Tibial nerve (tissue), 4 donors: ENCODE measurements around the gene PROB1. TPM values are rescaled to one million over a fixed set of nuclear protein-coding genes. Genes with fewer than 3 reads are reported as not detected.
"Not testable (repeated sequence)": the region's sequence is repeated elsewhere in the genome, so short reads cannot be mapped to it uniquely, and the experiment has no call there.

ENCODE experiments used
- DNase-seq, 2 donors: peaks; one replicate each; pipeline ENCODE4 v3.0.0-alpha.2; 2019; ENCODE audit warnings: low spot score in 2 of 2
- H3K27ac ChIP-seq, 4 donors: fragments of 200-600 bp; sonication (generic) in 3 of 4; one replicate each; pipeline ENCODE4 v1.5.1; 2017 to 2019; ENCODE audit warnings: mild to moderate bottlenecking in 1 of 4
- H3K27me3 ChIP-seq, 2 donors: fragments of 200-600 bp; sonication (generic) in 1 of 2; one replicate each; pipeline versions ENCODE4 v1.5.1 to v1.6.0; 2017 to 2019
- H3K36me3 ChIP-seq, 3 donors: fragments of 200-600 bp; sonication (generic); one replicate each; pipeline ENCODE4 v1.5.1; 2018 to 2019
- H3K4me1 ChIP-seq, 4 donors: fragments of 200-600 bp; sonication (generic) in 3 of 4; one replicate each; pipeline ENCODE4 v1.5.1; 2017 to 2019
- H3K4me3 ChIP-seq, 4 donors: fragments of 200-600 bp; sonication (generic) in 3 of 4; one replicate each; pipeline ENCODE4 v1.5.1; 2017 to 2019; ENCODE audit warnings: mild to moderate bottlenecking in 1 of 4, moderate library complexity in 1 of 4
- H3K9me3 ChIP-seq, 4 donors: fragments of 200-600 bp; sonication (generic) in 3 of 4; one replicate each; pipeline ENCODE4 v1.5.1; 2017 to 2019
- CTCF ChIP-seq, 5 experiments: fragments of 200-600 bp in 3 of 5; fragments of 450-650 bp in 2 of 5; sonication (generic) in 3 of 5; IDR thresholded peaks; one replicate each; pipeline ENCODE4 v1.5.1; 2016 to 2019; ENCODE audit warnings: antibody characterized with exemption in 5 of 5, mild to moderate bottlenecking in 3 of 5, moderate library complexity in 2 of 5
- EP300 ChIP-seq, 2 donors: sonication (generic); formaldehyde crosslinking; IDR thresholded peaks; one replicate each; pipeline ENCODE4 v1.6.1; 2017; ENCODE audit warnings: antibody characterized with exemption in 2 of 2, mild to moderate bottlenecking in 1 of 2
- POLR2A ChIP-seq, 2 donors: fragments of 450-650 bp; IDR thresholded peaks; one replicate each; pipeline ENCODE4 v1.6.1; 2017; ENCODE audit warnings: antibody characterized with exemption in 2 of 2, mild to moderate bottlenecking in 2 of 2, moderate library complexity in 2 of 2
- WGBS, 2 donors: methylation state at CpG; one replicate each; pipeline ENCODE4 v1.1.5; 2018; 5-methylcytosine and 5-hydroxymethylcytosine counted together
- total RNA-seq, 4 donors: library from RNA; depleted of rRNA; stranded (reverse); fragments of >200 nt; gene quantifications; one replicate each; pipeline ENCODE4 v1.1.0, GENCODE V29; 2016

PROB1 gene
- total RNA-seq, 4 donors from 2014 or later: 0.63 to 3.6 (median 1.3) TPM

- no peak for TF ChIP-seq EP300 (IDR thresholded peaks at IDR 0.05)
- no peak for TF ChIP-seq POLR2A (IDR thresholded peaks at IDR 0.05)
- TF ChIP-seq CTCF (IDR thresholded peaks at IDR 0.05): no peak
- peaks cover 0 to 34% (median 0%) of the 10 kb centered on the region in 3 donors for H3K36me3 ChIP-seq
- DNase-seq: no peak
- H3K4me1 ChIP-seq: peaks cover 0 to 40% (median 0%) of the 10 kb centered on the region in 4 donors
- H3K27ac ChIP-seq: no peak overlapping the region
- H3K4me3 ChIP-seq: no peak overlapping the region
- no peaks in the 10 kb centered on the region for H3K9me3 ChIP-seq
- H3K27me3 ChIP-seq: no peaks in the 10 kb centered on the region
These were observed 36.8 kb downstream of the PROB1 start for GRCh38 chr5:139358064-139358463.

GRCh38 chr5:139355900-139356299 lies 39.0 kb downstream of the PROB1 start:
- DNase-seq, H3K4me3 ChIP-seq, H3K27me3 ChIP-seq, H3K9me3 ChIP-seq, H3K27ac ChIP-seq: not testable (repeated sequence)
- H3K36me3 ChIP-seq: peaks cover 0 to 34% (median 0%) of the 10 kb centered on the region in 3 donors
- WGBS, 2 donors: 94 to 98% methylated on average over 8 of the region's 8 CpGs
- peaks cover 0 to 53% (median 3%) of the 10 kb centered on the region in 4 donors for H3K4me1 ChIP-seq

- Histone ChIP-seq H3K27me3 (no peaks in the 10 kb centered on the region), H3K4me1 (peaks cover 0 to 58% (median 3%) of the 10 kb centered on the region in 4 donors)
- 81 to 94% methylated on average over 3 of the region's 3 CpGs for WGBS, 2 donors
These were observed 40.7 kb downstream of the PROB1 start for GRCh38 chr5:139354186-139354585.

DNA sequence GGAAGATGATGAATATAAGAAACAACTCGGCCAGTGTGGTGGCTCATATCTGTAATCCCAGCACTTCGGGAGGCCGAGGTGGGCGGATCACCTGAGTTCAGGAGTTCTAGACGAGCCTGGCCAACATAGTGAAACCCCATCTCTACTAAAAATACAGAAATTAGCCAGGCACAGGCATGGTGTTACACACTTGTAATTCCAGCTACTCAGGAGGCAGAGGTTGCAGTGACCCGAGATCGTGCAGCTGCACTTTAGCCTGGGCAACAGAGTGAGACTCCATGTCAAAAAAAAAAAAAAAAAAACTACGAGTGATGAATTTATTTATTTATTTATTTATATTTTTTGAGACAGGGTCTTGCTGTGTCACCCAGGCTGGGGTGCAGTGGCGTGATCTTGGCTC lies 47.0 kb downstream of the PROB1 start:
- DNase-seq, H3K27me3 ChIP-seq, H3K9me3 ChIP-seq, H3K27ac ChIP-seq, H3K4me3 ChIP-seq: not testable (repeated sequence)
- Histone ChIP-seq H3K4me1 (peaks cover 4 to 62% (median 15%) of the 10 kb centered on the region in 4 donors), H3K36me3 (peaks cover 0 to 17% (median 0%) of the 10 kb centered on the region in 3 donors)
- WGBS, 2 donors: 89 to 93% methylated on average over 9 of the region's 9 CpGs

More at GRCh38 chr5:139354186-139354585, 40.7 kb downstream of the PROB1 start:
- no peak for DNase-seq
- H3K27ac ChIP-seq: no peak overlapping the region
- TF ChIP-seq CTCF (IDR thresholded peaks at IDR 0.05) (no peak), EP300 (IDR thresholded peaks at IDR 0.05) (no peak), POLR2A (IDR thresholded peaks at IDR 0.05) (no peak)
- H3K9me3 ChIP-seq: no peaks in the 10 kb centered on the region
- H3K4me3 ChIP-seq: no peak overlapping the region
- peaks cover 0 to 26% (median 0%) of the 10 kb centered on the region in 3 donors for H3K36me3 ChIP-seq

GRCh38 chr5:139345442-139345841 lies 49.5 kb downstream of the PROB1 start:
- WGBS, 2 donors: 92 to 95% methylated on average over 8 of the region's 8 CpGs
- H3K4me3 ChIP-seq, H3K27ac ChIP-seq, H3K9me3 ChIP-seq, H3K27me3 ChIP-seq, DNase-seq: not testable (repeated sequence)
- Histone ChIP-seq H3K4me1 (peaks cover 4 to 61% (median 20%) of the 10 kb centered on the region in 4 donors), H3K36me3 (peaks cover 0 to 17% (median 0%) of the 10 kb centered on the region in 3 donors)

DNA sequence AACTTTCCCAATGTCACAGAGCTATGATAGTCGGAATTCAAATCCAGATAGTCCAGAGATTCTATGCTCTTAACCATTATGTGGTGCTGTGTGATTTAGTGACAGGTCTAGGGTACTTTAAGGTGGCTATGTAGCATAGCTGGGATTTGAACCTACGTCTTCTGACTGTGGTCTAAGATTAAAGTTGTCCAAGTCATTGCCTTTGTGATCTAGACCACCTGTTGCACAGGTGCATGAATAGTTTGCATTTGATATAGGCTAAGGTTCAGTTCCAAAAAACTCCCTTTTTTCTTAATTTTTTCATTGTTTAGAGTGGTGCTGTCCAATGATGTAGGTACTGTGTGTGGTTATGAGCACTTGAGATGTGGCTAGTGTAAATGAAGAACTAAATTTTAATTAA lies 50.7 kb downstream of the PROB1 start:
- TF ChIP-seq POLR2A (IDR thresholded peaks at IDR 0.05) (no peak), CTCF (IDR thresholded peaks at IDR 0.05) (no peak), EP300 (IDR thresholded peaks at IDR 0.05) (no peak)
- 76 to 80% methylated on average over 2 of the region's 2 CpGs for WGBS, 2 donors
- no peak for DNase-seq
- no peaks in the 10 kb centered on the region for H3K27me3 ChIP-seq
- H3K27ac ChIP-seq: no peak overlapping the region
- H3K36me3 ChIP-seq: peaks cover 0 to 17% (median 0%) of the 10 kb centered on the region in 3 donors
- H3K9me3 ChIP-seq: no peaks in the 10 kb centered on the region
- peaks cover 4 to 48% (median 20%) of the 10 kb centered on the region in 4 donors for H3K4me1 ChIP-seq
- no peak overlapping the region for H3K4me3 ChIP-seq

GRCh38 chr5:139343476-139343875 lies 51.4 kb downstream of the PROB1 start:
- Histone ChIP-seq H3K27me3 (no peaks in the 10 kb centered on the region), H3K27ac (peak overlapping the region in 1 of 4 donors; percentile 100), H3K4me1 (peaks cover 4 to 42% (median 20%) of the 10 kb centered on the region in 4 donors), H3K4me3 (peak overlapping the region in 1 of 4 donors; percentile 86), H3K9me3 (no peaks in the 10 kb centered on the region), H3K36me3 (peaks cover 0 to 17% (median 0%) of the 10 kb centered on the region in 3 donors)
- DNase-seq: no peak
- TF ChIP-seq POLR2A (IDR thresholded peaks at IDR 0.05): no peak
- WGBS, 2 donors: 80 to 81% methylated on average over 9 of the region's 9 CpGs
